ENCODE results near the gene IRAK4.

DNA sequence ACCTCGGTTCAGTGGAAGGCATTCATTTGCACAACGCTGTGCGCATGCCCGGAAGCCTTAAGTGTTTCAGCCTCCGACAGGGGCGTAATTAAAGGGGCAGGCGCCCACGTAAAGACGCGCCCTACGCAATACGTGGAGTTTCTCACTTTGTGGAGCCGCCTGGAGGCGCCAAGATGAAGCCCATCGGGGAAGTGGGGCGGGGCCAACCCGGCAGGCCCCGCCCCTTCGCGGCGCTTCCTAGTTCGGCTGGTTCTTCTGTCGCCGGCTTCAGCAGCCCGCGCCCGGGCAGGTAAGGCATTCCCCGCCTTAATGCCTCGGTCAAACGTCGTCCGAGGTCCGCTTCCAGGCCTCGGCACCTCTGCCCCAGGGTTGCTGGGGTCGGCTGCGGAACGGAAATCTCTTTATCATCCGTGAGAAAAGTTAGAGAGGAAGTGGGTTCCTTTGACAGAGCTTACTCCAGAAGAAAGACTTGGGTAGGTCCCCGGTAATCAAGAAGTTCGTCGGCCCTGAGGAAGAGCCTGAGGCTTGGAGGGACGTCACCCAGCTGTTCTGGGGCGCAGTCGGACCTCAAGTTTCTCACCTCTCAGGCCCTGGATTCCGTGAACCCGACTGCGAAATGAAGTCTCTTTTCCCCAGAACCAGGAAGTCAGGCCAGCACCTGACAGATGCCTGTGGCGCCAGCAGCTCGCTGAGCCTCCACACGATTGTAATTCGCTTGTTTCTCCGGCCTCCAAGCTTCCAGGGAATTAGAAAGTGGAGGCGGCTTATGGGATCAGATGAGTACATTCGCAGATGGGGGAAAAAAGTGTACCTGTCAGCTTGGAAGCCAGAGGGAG, at the start of gene IRAK4, which contains the start of gene PUS7L:
- TF ChIP-seq, protein P1, sequence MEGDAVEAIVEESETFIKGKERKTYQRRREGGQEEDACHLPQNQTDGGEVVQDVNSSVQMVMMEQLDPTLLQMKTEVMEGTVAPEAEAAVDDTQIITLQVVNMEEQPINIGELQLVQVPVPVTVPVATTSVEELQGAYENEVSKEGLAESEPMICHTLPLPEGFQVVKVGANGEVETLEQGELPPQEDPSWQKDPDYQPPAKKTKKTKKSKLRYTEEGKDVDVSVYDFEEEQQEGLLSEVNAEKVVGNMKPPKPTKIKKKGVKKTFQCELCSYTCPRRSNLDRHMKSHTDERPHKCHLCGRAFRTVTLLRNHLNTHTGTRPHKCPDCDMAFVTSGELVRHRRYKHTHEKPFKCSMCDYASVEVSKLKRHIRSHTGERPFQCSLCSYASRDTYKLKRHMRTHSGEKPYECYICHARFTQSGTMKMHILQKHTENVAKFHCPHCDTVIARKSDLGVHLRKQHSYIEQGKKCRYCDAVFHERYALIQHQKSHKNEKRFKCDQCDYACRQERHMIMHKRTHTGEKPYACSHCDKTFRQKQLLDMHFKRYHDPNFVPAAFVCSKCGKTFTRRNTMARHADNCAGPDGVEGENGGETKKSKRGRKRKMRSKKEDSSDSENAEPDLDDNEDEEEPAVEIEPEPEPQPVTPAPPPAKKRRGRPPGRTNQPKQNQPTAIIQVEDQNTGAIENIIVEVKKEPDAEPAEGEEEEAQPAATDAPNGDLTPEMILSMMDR (IDR thresholded peaks at IDR 0.05 in 4 of 5, conservative IDR thresholded peaks at IDR 0.05 in 1 of 5) = peak in 4 of 5 experiments; percentile 12 to 59 (median 38)
- TF ChIP-seq POLR2A (IDR thresholded peaks at IDR 0.05) = peak; percentile 61
